Measurements from ENCODE around the gene WEE1. TPM values are rescaled to one million over a fixed set of nuclear protein-coding genes. Genes with fewer than 3 reads are reported as not detected.
"Not testable (repeated sequence)": the region's sequence is repeated elsewhere in the genome, so short reads cannot be mapped to it uniquely, and the experiment has no call there.

Gene WEE1
- polyA plus RNA-seq, 1 experiment = 44.8 TPM

- ChIA-PET CTCF (interaction anchor here (0.6 kb wide), 1 partner anchor 356 kb away, joined by 3 read pairs; no protein-coding TSS in a partner anchor), POLR2A (no interaction called here)
- no peak overlapping the region for H3K4me3 ChIP-seq (ENCODE audit: low read depth, low read length)
- H3K9me3 ChIP-seq (ENCODE audit: control insufficient read depth, insufficient read depth, low read length) = no peaks in the 10 kb centered on the region
- H3K27me3 ChIP-seq (ENCODE audit: control insufficient read depth, insufficient read depth, low read length) = no peaks in the 10 kb centered on the region
- no peak overlapping the region for H3K27ac ChIP-seq (ENCODE audit: low read depth, low read length)
- TF ChIP-seq, protein P1, sequence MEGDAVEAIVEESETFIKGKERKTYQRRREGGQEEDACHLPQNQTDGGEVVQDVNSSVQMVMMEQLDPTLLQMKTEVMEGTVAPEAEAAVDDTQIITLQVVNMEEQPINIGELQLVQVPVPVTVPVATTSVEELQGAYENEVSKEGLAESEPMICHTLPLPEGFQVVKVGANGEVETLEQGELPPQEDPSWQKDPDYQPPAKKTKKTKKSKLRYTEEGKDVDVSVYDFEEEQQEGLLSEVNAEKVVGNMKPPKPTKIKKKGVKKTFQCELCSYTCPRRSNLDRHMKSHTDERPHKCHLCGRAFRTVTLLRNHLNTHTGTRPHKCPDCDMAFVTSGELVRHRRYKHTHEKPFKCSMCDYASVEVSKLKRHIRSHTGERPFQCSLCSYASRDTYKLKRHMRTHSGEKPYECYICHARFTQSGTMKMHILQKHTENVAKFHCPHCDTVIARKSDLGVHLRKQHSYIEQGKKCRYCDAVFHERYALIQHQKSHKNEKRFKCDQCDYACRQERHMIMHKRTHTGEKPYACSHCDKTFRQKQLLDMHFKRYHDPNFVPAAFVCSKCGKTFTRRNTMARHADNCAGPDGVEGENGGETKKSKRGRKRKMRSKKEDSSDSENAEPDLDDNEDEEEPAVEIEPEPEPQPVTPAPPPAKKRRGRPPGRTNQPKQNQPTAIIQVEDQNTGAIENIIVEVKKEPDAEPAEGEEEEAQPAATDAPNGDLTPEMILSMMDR (IDR thresholded peaks at IDR 0.05; ENCODE audit: low read depth, low read length) = no peak
- DNase-seq (ENCODE audit: low read depth, low spot score) = no peak
Measured at GRCh38 chr11:9616858-9617257, 43.4 kb downstream of the WEE1 start.

DNA sequence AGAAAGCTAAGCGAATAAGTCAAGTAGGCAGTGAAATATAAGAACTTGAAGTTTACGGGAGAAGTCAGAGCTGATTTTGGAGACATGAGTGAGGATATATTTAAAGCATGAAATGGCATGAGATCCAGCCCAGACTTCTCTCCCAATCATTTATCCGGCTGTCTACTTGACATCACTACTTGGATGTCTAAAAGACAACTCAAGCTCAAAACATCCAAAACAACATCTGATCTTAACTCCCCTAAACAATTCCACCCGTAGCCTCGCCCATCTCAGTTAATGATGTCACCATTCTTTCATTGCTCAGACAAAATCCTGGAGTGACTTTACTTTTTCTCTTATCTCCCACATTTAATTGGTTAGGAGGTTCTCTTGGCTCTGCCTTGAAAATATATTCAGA is 44.5 kb downstream of the WEE1 start:
- Histone ChIP-seq H3K27ac (ENCODE audit: low read depth, low read length) (no peak overlapping the region), H3K4me3 (ENCODE audit: low read depth, low read length) (no peak overlapping the region), H3K9me3 (ENCODE audit: control insufficient read depth, insufficient read depth, low read length) (no peaks in the 10 kb centered on the region; the same call in 1 of the 2 replicates), H3K27me3 (ENCODE audit: control insufficient read depth, insufficient read depth, low read length) (no peaks in the 10 kb centered on the region)
- no peak for DNase-seq (ENCODE audit: low read depth, low spot score)
- ChIA-PET POLR2A (interaction anchor here (0.6 to 1.1 kb wide), 2 partner anchors 43 to 45 kb away, joined by 5 to 9 read pairs; partner anchors contain the start of gene WEE1), CTCF (interaction anchor here (0.5 to 0.7 kb wide), 2 partner anchors 140 to 266 kb away, joined by 3 to 7 read pairs; no protein-coding TSS in a partner anchor)
- TF ChIP-seq, protein P1 (IDR thresholded peaks at IDR 0.05; ENCODE audit: low read depth, low read length) = no peak

DNA sequence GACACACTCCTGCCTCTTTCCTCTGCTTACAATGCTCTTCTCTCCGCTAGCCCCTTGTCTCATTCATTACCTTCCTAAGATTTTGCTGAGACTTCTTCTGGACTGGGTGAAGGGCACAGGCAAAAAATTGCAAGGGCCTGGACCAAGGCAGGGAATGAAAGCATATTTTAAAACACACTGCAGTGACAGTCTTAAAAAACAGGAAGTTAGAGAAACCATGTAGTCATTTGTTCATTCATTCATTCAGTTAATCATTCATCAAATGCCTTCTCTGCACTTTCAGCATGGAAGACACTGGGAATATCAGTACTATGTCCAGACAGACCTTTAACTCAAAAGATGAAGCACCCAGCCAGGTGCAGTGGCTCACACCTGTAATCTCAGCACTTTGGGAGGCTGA is 45.5 kb downstream of the WEE1 start:
- Histone ChIP-seq H3K4me3 (ENCODE audit: low read depth, low read length) (no peak overlapping the region), H3K27ac (ENCODE audit: low read depth, low read length) (no peak overlapping the region), H3K9me3 (ENCODE audit: control insufficient read depth, insufficient read depth, low read length) (no peaks in the 10 kb centered on the region; the same call in 1 of the 2 replicates), H3K27me3 (ENCODE audit: control insufficient read depth, insufficient read depth, low read length) (no peaks in the 10 kb centered on the region)
- no peak for DNase-seq (ENCODE audit: low read depth, low spot score)
- POLR2A ChIA-PET = interaction anchor here (0.7 kb wide), 1 partner anchor 143 kb away, joined by 5 read pairs; no protein-coding TSS in a partner anchor
- CTCF ChIA-PET = no interaction called here
- TF ChIP-seq, protein P1 (IDR thresholded peaks at IDR 0.05; ENCODE audit: low read depth, low read length) = no peak

GRCh38 chr11:9619971-9620370 is 46.5 kb downstream of the WEE1 start:
- Histone ChIP-seq H3K9me3 (ENCODE audit: control insufficient read depth, insufficient read depth, low read length) (no peaks in the 10 kb centered on the region; the same call in 1 of the 2 replicates), H3K27ac (ENCODE audit: low read depth, low read length) (no peak overlapping the region), H3K4me3 (ENCODE audit: low read depth, low read length) (no peak overlapping the region), H3K27me3 (ENCODE audit: control insufficient read depth, insufficient read depth, low read length) (no peaks in the 10 kb centered on the region)
- POLR2A ChIA-PET = interaction anchor here (0.7 kb wide), 1 partner anchor 254 kb away, joined by 5 read pairs; no protein-coding TSS in a partner anchor
- CTCF ChIA-PET = no interaction called here
- no peak for DNase-seq (ENCODE audit: low read depth, low spot score)
- TF ChIP-seq, protein P1 (IDR thresholded peaks at IDR 0.05; ENCODE audit: low read depth, low read length) = no peak

- H3K27ac ChIP-seq (ENCODE audit: low read depth, low read length); H3K4me3 ChIP-seq (ENCODE audit: low read depth, low read length); POLR2A ChIA-PET; H3K9me3 ChIP-seq (ENCODE audit: control insufficient read depth, insufficient read depth, low read length); H3K27me3 ChIP-seq (ENCODE audit: control insufficient read depth, insufficient read depth, low read length); DNase-seq (ENCODE audit: low read depth, low spot score): not testable (repeated sequence)
- CTCF ChIA-PET = interaction anchor here (1.1 kb wide), 1 partner anchor 9 kb away, joined by 4 read pairs; no protein-coding TSS in a partner anchor
Measured at GRCh38 chr11:9622353-9622752, 48.9 kb downstream of the WEE1 start.

- CTCF ChIA-PET = interaction anchor here (1.1 kb wide), 1 partner anchor 10 kb away, joined by 4 read pairs; no protein-coding TSS in a partner anchor
- DNase-seq (ENCODE audit: low read depth, low spot score); H3K27me3 ChIP-seq (ENCODE audit: control insufficient read depth, insufficient read depth, low read length); H3K9me3 ChIP-seq (ENCODE audit: control insufficient read depth, insufficient read depth, low read length); H3K27ac ChIP-seq (ENCODE audit: low read depth, low read length); H3K4me3 ChIP-seq (ENCODE audit: low read depth, low read length); POLR2A ChIA-PET: not testable (repeated sequence)
Measured at GRCh38 chr11:9623053-9623452, 49.6 kb downstream of the WEE1 start.
